H9 (cell line): ENCODE results near the gene ANXA10. TPM values are rescaled to one million over a fixed set of nuclear protein-coding genes. Genes with fewer than 3 reads are reported as not detected.

Experiments
- DNase-seq: peaks from one replicate; pipeline ENCODE4 v3.0.0-alpha.2; 2017
- H2AFZ ChIP-seq: one replicate; pipeline ENCODE4 v1.6.1; 2013; ENCODE audit warnings: mild to moderate bottlenecking, low read length, control low read depth, moderate library complexity
- H2AK5ac ChIP-seq: 2 replicates; pipeline ENCODE4 v1.6.1; 2013; ENCODE audit warnings: low read length, control low read depth, mixed read lengths; ENCODE audit not compliant: insufficient read length
- H2BK120ac ChIP-seq: one replicate; pipeline ENCODE4 v1.6.1; 2013; ENCODE audit warnings: low read depth, mild to moderate bottlenecking, low read length, control low read depth, inconsistent platforms; ENCODE audit not compliant: poor library complexity, severe bottlenecking
- H2BK12ac ChIP-seq: 2 replicates; pipeline ENCODE4 v1.6.1; 2013; ENCODE audit warnings: low read length, control low read depth, mixed read lengths, low read depth; ENCODE audit not compliant: insufficient read length
- H2BK15ac ChIP-seq: 2 replicates; pipeline ENCODE4 v1.6.1; 2013; ENCODE audit warnings: low read depth, low read length, control low read depth
- H2BK20ac ChIP-seq: one replicate; pipeline ENCODE4 v1.6.1; 2013; ENCODE audit warnings: low read depth, mild to moderate bottlenecking, low read length, control low read depth, inconsistent platforms; ENCODE audit not compliant: poor library complexity, severe bottlenecking
- H2BK5ac ChIP-seq: 2 replicates; pipeline ENCODE4 v1.6.1; 2013; ENCODE audit warnings: low read length, control low read depth, mixed read lengths; ENCODE audit not compliant: insufficient read length
- H3K14ac ChIP-seq: 2 replicates; pipeline ENCODE4 v1.6.1; 2013; ENCODE audit warnings: low read length, control low read depth; ENCODE audit not compliant: insufficient read depth
- H3K18ac ChIP-seq: 2 replicates; pipeline ENCODE4 v1.6.1; 2013; ENCODE audit warnings: low read depth, mild to moderate bottlenecking, mixed read lengths, low read length, control low read depth; ENCODE audit not compliant: insufficient read length
- H3K23ac ChIP-seq: 2 replicates; pipeline ENCODE4 v1.6.1; 2013; ENCODE audit warnings: low read length, control low read depth, mixed read lengths, low read depth; ENCODE audit not compliant: insufficient read length
- H3K23me2 ChIP-seq: 2 replicates; pipeline ENCODE4 v1.6.1; 2013; ENCODE audit warnings: low read depth, mild to moderate bottlenecking, mixed read lengths, low read length, control low read depth; ENCODE audit not compliant: insufficient read length, poor library complexity, severe bottlenecking
- H3K27ac ChIP-seq: 2 replicates; pipeline ENCODE4 v1.5.1; 2013; ENCODE audit warnings: low read length, control low read depth, mixed read lengths, low read depth; ENCODE audit not compliant: insufficient read length
- H3K27me3 ChIP-seq: 2 replicates; pipeline ENCODE4 v1.6.1; 2013; ENCODE audit warnings: low read length, control low read depth, inconsistent platforms; ENCODE audit not compliant: insufficient read depth
- H3K4ac ChIP-seq: 2 replicates; pipeline ENCODE4 v1.6.1; 2013; ENCODE audit warnings: low read depth, mild to moderate bottlenecking, control low read depth, inconsistent platforms, low read length, moderate library complexity
- H3K4me1 ChIP-seq: 2 replicates; pipeline ENCODE4 v1.6.1; 2013; ENCODE audit warnings: low read length, control low read depth, inconsistent platforms; ENCODE audit not compliant: insufficient read depth
- H3K4me2 ChIP-seq: 2 replicates; pipeline ENCODE4 v1.6.1; 2013; ENCODE audit warnings: low read length, control low read depth, mixed read lengths; ENCODE audit not compliant: insufficient read length, insufficient read depth
- H3K56ac ChIP-seq: 2 replicates; pipeline ENCODE4 v1.6.1; 2013; ENCODE audit warnings: low read depth, mild to moderate bottlenecking, mixed read lengths, low read length, control low read depth; ENCODE audit not compliant: insufficient read length
- H3K79me1 ChIP-seq: 2 replicates; pipeline ENCODE4 v1.6.1; 2013; ENCODE audit warnings: low read depth, mild to moderate bottlenecking, moderate library complexity, low read length, control low read depth, inconsistent platforms; ENCODE audit not compliant: insufficient read depth, poor library complexity, severe bottlenecking
- H3K79me2 ChIP-seq: 2 replicates; pipeline ENCODE4 v1.6.1; 2013; ENCODE audit warnings: low read length, control low read depth, inconsistent platforms; ENCODE audit not compliant: insufficient read depth
- H3K9ac ChIP-seq: 2 replicates; pipeline ENCODE4 v1.6.1; 2013; ENCODE audit warnings: low read length, control low read depth, mixed read lengths; ENCODE audit not compliant: insufficient read length; ENCODE audit errors: extremely low read depth
- H3K9me3 ChIP-seq: one replicate; pipeline ENCODE4 v1.6.1; 2013; ENCODE audit warnings: low read depth, low read length, inconsistent platforms; ENCODE audit not compliant: control insufficient read depth
- H3T11ph ChIP-seq: one replicate; pipeline ENCODE4 v1.6.1; 2013; ENCODE audit warnings: mild to moderate bottlenecking, low read length, control low read depth, inconsistent platforms
- H4K20me1 ChIP-seq: one replicate; pipeline ENCODE4 v1.6.1; 2013; ENCODE audit not compliant: control insufficient read depth, insufficient read length, insufficient read depth
- H4K5ac ChIP-seq: 2 replicates; pipeline ENCODE4 v1.6.1; 2013; ENCODE audit warnings: low read depth, mild to moderate bottlenecking, mixed read lengths, low read length, control low read depth; ENCODE audit not compliant: insufficient read length
- H4K8ac ChIP-seq: replicated peaks from 2 replicates; pipeline ENCODE4 v1.6.1; 2013; ENCODE audit warnings: low read length, control low read depth, mixed read lengths, low read depth; ENCODE audit not compliant: insufficient read length
- H4K91ac ChIP-seq: 2 replicates; pipeline ENCODE4 v1.6.1; 2013; ENCODE audit warnings: low read depth, mild to moderate bottlenecking, moderate library complexity, mixed read lengths, low read length, control low read depth; ENCODE audit not compliant: insufficient read length
- H3K27ac Mint-ChIP-seq, 3 experiments: 2 replicates in 2 of 3; 3 replicates in 1 of 3; pipeline ENCODE4 v1.8.0; 2020 to 2021; ENCODE audit warnings: mixed read lengths in 3 of 3, mild to moderate bottlenecking in 1 of 3, moderate library complexity in 1 of 3
- H3K27me3 Mint-ChIP-seq: 2 replicates; pipeline ENCODE4 v1.8.0; 2021; ENCODE audit warnings: low read depth, mild to moderate bottlenecking, moderate library complexity, mixed read lengths
- H3K36me3 Mint-ChIP-seq, 3 experiments: 2 replicates in 2 of 3; 3 replicates in 1 of 3; pipeline ENCODE4 v1.8.0; 2020 to 2021; ENCODE audit warnings: low read depth in 3 of 3, mixed read lengths in 3 of 3; ENCODE audit not compliant: insufficient read depth in 1 of 3
- H3K4me1 Mint-ChIP-seq, 2 experiments: 2 replicates each; pipeline ENCODE4 v1.8.0; 2020; ENCODE audit warnings: mixed read lengths in 2 of 2
- H3K4me3 Mint-ChIP-seq, 2 experiments: 2 replicates in 1 of 2; 3 replicates in 1 of 2; pipeline ENCODE4 v1.8.0; 2020 to 2021; ENCODE audit warnings: mild to moderate bottlenecking in 2 of 2, mixed read lengths in 2 of 2, moderate library complexity in 1 of 2
- H3K9me3 Mint-ChIP-seq, 2 experiments: 2 replicates in 1 of 2; 3 replicates in 1 of 2; pipeline ENCODE4 v1.8.0; 2020; ENCODE audit warnings: mild to moderate bottlenecking in 2 of 2, mixed read lengths in 2 of 2, moderate library complexity in 1 of 2
- WGBS: extraction: QIAGEN DNeasy Blood & Tissue Kit; methylation state at CpG from one replicate; pipeline ENCODE4 v1.1.7; 2013; ENCODE audit warnings: missing lambda C conversion rate, low lambda C conversion rate, mixed read lengths; ENCODE audit not compliant: insufficient read length; ENCODE audit errors: extremely low coverage; 5-methylcytosine and 5-hydroxymethylcytosine counted together
- total RNA-seq: library from RNA; stranded (reverse); gene quantifications from 2 replicates; pipeline ENCODE4 v1.2.1, GENCODE V29; 2021
- TF ChIP-seq, protein P1 (sequence below): fragments of 200-600 bp; sonication (generic); conservative IDR thresholded peaks from 3 replicates; pipeline ENCODE4 v1.8.0; 2021; ENCODE audit warnings: antibody characterized with exemption, mild to moderate bottlenecking

ANXA10 gene
- total RNA-seq, 1 experiment from 2014 or later: not detected

- H3K56ac ChIP-seq: no peak overlapping the region
- H3K4me3 Mint-ChIP-seq: no peak overlapping the region
- H3K27ac ChIP-seq: no peak overlapping the region
- no peak overlapping the region for H3K4me2 ChIP-seq
- H4K5ac ChIP-seq: no peak overlapping the region
- no peak overlapping the region for H2BK12ac ChIP-seq
- H3K9me3 Mint-ChIP-seq: peaks cover 11 to 16% of the 10 kb centered on the region in 2 experiments; a peak in 4 of 5 replicates
- H3T11ph ChIP-seq: no peak overlapping the region
- H2BK20ac ChIP-seq: no peak overlapping the region
- H3K4ac ChIP-seq: no peak overlapping the region
- no peaks in the 10 kb centered on the region for H4K20me1 ChIP-seq
- H2BK120ac ChIP-seq: no peak overlapping the region
- H3K23me2 ChIP-seq: no peaks in the 10 kb centered on the region
- no peaks in the 10 kb centered on the region for H3K79me1 ChIP-seq
- peaks cover 8 to 9% of the 10 kb centered on the region in 2 experiments for H3K4me1 Mint-ChIP-seq
- no peak overlapping the region for H2BK5ac ChIP-seq
- DNase-seq: no peak
- peaks cover 0 to 10% (median 0%) of the 10 kb centered on the region in 3 experiments; a peak in 4 of 7 replicates for H3K36me3 Mint-ChIP-seq
- no CpG with 5 or more reads among the region's 1 CpG for WGBS
- H3K27me3 Mint-ChIP-seq: no peaks in the 10 kb centered on the region
- no peak overlapping the region for H2BK15ac ChIP-seq
- H3K79me2 ChIP-seq: no peaks in the 10 kb centered on the region
- TF ChIP-seq, protein P1, sequence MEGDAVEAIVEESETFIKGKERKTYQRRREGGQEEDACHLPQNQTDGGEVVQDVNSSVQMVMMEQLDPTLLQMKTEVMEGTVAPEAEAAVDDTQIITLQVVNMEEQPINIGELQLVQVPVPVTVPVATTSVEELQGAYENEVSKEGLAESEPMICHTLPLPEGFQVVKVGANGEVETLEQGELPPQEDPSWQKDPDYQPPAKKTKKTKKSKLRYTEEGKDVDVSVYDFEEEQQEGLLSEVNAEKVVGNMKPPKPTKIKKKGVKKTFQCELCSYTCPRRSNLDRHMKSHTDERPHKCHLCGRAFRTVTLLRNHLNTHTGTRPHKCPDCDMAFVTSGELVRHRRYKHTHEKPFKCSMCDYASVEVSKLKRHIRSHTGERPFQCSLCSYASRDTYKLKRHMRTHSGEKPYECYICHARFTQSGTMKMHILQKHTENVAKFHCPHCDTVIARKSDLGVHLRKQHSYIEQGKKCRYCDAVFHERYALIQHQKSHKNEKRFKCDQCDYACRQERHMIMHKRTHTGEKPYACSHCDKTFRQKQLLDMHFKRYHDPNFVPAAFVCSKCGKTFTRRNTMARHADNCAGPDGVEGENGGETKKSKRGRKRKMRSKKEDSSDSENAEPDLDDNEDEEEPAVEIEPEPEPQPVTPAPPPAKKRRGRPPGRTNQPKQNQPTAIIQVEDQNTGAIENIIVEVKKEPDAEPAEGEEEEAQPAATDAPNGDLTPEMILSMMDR: no peak
- H3K9ac ChIP-seq: no peak overlapping the region
- H3K18ac ChIP-seq: no peak overlapping the region
- no peak overlapping the region for H3K27ac Mint-ChIP-seq
- H4K91ac ChIP-seq: no peak overlapping the region
- H2AK5ac ChIP-seq: no peak overlapping the region
- no peaks in the 10 kb centered on the region for H3K9me3 ChIP-seq
- no peaks in the 10 kb centered on the region for H3K4me1 ChIP-seq
- no peaks in the 10 kb centered on the region for H3K27me3 ChIP-seq
- H4K8ac ChIP-seq: no peak overlapping the region
- no peak overlapping the region for H2AFZ ChIP-seq
- H3K23ac ChIP-seq: no peak overlapping the region
- H3K14ac ChIP-seq: no peak overlapping the region
Observed at GRCh38 chr4:168070903-168071302, 21.4 kb upstream of the ANXA10 start.
